ENCODE data around the gene TAS2R60. TPM values are rescaled to one million over a fixed set of nuclear protein-coding genes. Genes with fewer than 3 reads are reported as not detected.
"Not testable (repeated sequence)": the region's sequence is repeated elsewhere in the genome, so short reads cannot be mapped to it uniquely, and the experiment has no call there.

The TAS2R60 gene
- total RNA-seq, 6 experiments from 2014 or later = not detected

- Mint-ChIP-seq H3K9me3 (no peaks in the 10 kb centered on the region), H3K4me1 (ENCODE audit: low read depth) (peaks cover 28% of the 10 kb centered on the region), H3K4me3 (no peak overlapping the region), H3K36me3 (ENCODE audit: low read depth) (no peaks in the 10 kb centered on the region), H3K27ac (no peak overlapping the region), H3K27me3 (ENCODE audit: insufficient read depth) (no peaks in the 10 kb centered on the region)
- TF ChIP-seq CTCF (IDR thresholded peaks at IDR 0.05) = no peak
- no peak for DNase-seq
These were observed 24.4 kb upstream of the TAS2R60 start for GRCh38 chr7:143418681-143419458.

- H3K9me3 Mint-ChIP-seq = no peaks in the 10 kb centered on the region
- no peak for DNase-seq
- H3K4me3 Mint-ChIP-seq = no peak overlapping the region
- no peak for TF ChIP-seq CTCF (IDR thresholded peaks at IDR 0.05)
- H3K36me3 Mint-ChIP-seq (ENCODE audit: low read depth) = no peaks in the 10 kb centered on the region
- H3K27ac Mint-ChIP-seq = no peak overlapping the region
- H3K27me3 Mint-ChIP-seq (ENCODE audit: insufficient read depth) = no peaks in the 10 kb centered on the region
- peaks cover 28% of the 10 kb centered on the region for H3K4me1 Mint-ChIP-seq (ENCODE audit: low read depth)
These were observed 23.4 kb upstream of the TAS2R60 start for GRCh38 chr7:143419880-143420279.

GRCh38 chr7:143420624-143421023, 22.6 kb upstream of the TAS2R60 start:
- H3K4me1 Mint-ChIP-seq (ENCODE audit: low read depth) = peaks cover 24% of the 10 kb centered on the region
- not testable (repeated sequence) for H3K4me3 Mint-ChIP-seq; H3K27ac Mint-ChIP-seq; DNase-seq; H3K27me3 Mint-ChIP-seq (ENCODE audit: insufficient read depth); H3K36me3 Mint-ChIP-seq (ENCODE audit: low read depth); H3K9me3 Mint-ChIP-seq

- H3K27me3 Mint-ChIP-seq (ENCODE audit: insufficient read depth) = no peaks in the 10 kb centered on the region
- no peak for TF ChIP-seq CTCF (IDR thresholded peaks at IDR 0.05)
- H3K4me1 Mint-ChIP-seq (ENCODE audit: low read depth) = peaks cover 21% of the 10 kb centered on the region
- no peaks in the 10 kb centered on the region for H3K9me3 Mint-ChIP-seq
- no peak for DNase-seq
- no peak overlapping the region for H3K27ac Mint-ChIP-seq
- H3K36me3 Mint-ChIP-seq (ENCODE audit: low read depth) = no peaks in the 10 kb centered on the region
- H3K4me3 Mint-ChIP-seq = no peak overlapping the region
These were observed 21.2 kb upstream of the TAS2R60 start for GRCh38 chr7:143422033-143422432.

- not testable (repeated sequence) for H3K4me3 Mint-ChIP-seq; H3K27ac Mint-ChIP-seq; H3K27me3 Mint-ChIP-seq (ENCODE audit: insufficient read depth); H3K9me3 Mint-ChIP-seq; H3K4me1 Mint-ChIP-seq (ENCODE audit: low read depth); DNase-seq; H3K36me3 Mint-ChIP-seq (ENCODE audit: low read depth)
These were observed 18.8 kb upstream of the TAS2R60 start for GRCh38 chr7:143424476-143424875.

- Mint-ChIP-seq H3K36me3 (ENCODE audit: low read depth) (no peaks in the 10 kb centered on the region), H3K27ac (no peak overlapping the region), H3K27me3 (ENCODE audit: insufficient read depth) (no peaks in the 10 kb centered on the region), H3K4me1 (ENCODE audit: low read depth) (peaks cover 27% of the 10 kb centered on the region), H3K4me3 (no peak overlapping the region), H3K9me3 (no peaks in the 10 kb centered on the region)
- TF ChIP-seq CTCF (IDR thresholded peaks at IDR 0.05) = no peak
- DNase-seq = no peak
These were observed 16.6 kb upstream of the TAS2R60 start for GRCh38 chr7:143426479-143427142.

Data from HFFc6 (cell line).